Stimulated activated CD4-positive, alpha-beta T cell treated with anti-CD3 and anti-CD28 coated beads, Interleukin-12 subunit alpha, Interleukin-12 subunit beta, amount 100 ng/mL, for 48 hours (primary cell): Measurements from ENCODE around the gene POLG.
A peak's percentile ranks its signal among the peaks of the same experiment; 100 is the strongest.

Experiments
- DNase-seq, 3 donors: peaks; one replicate each; pipeline ENCODE4 v3.0.0-alpha.2; 2020; ENCODE audit warnings: low read depth in 2 of 3, low spot score in 1 of 3

Gene POLG

GRCh38 chr15:89370120-89370977, 35.7 kb upstream of the POLG start:
- no peak for DNase-seq

- no peak for DNase-seq
These were observed 34.8 kb upstream of the POLG start for GRCh38 chr15:89369341-89369947.

- no peak for DNase-seq
These were observed 34.1 kb upstream of the POLG start for GRCh38 chr15:89368566-89369223.

GRCh38 chr15:89367485-89368451, 33.1 kb upstream of the POLG start:
- DNase-seq = no peak

GRCh38 chr15:89366656-89367393, 32.2 kb upstream of the POLG start:
- DNase-seq = no peak

GRCh38 chr15:89365462-89366065, 30.9 kb upstream of the POLG start:
- DNase-seq = no peak

- DNase-seq = no peak
These were observed 30.3 kb upstream of the POLG start for GRCh38 chr15:89364741-89365450.

- no peak for DNase-seq
These were observed 29.7 kb upstream of the POLG start for GRCh38 chr15:89364341-89364740.

GRCh38 chr15:89363770-89364169, 29.1 kb upstream of the POLG start:
- no peak for DNase-seq

- DNase-seq = no peak
These were observed 28.5 kb upstream of the POLG start for GRCh38 chr15:89363133-89363532.

GRCh38 chr15:89362203-89363101, 27.8 kb upstream of the POLG start:
- no peak for DNase-seq

- DNase-seq = peak; percentile 26 to 50 (median 41)
These were observed 27.0 kb upstream of the POLG start for GRCh38 chr15:89361451-89362202.

- no peak for DNase-seq
These were observed 25.8 kb upstream of the POLG start for GRCh38 chr15:89360294-89360971.

- DNase-seq = no peak
These were observed 25.1 kb upstream of the POLG start for GRCh38 chr15:89359471-89360293.

GRCh38 chr15:89358755-89359439, 24.3 kb upstream of the POLG start:
- peak; percentile 65 to 82 (median 76) for DNase-seq

- no peak for DNase-seq
These were observed 23.8 kb upstream of the POLG start for GRCh38 chr15:89358435-89358754.
